ENCODE data around the gene CRY1. TPM values are rescaled to one million over a fixed set of nuclear protein-coding genes. Genes with fewer than 3 reads are reported as not detected.
"Not testable (repeated sequence)": the region's sequence is repeated elsewhere in the genome, so short reads cannot be mapped to it uniquely, and the experiment has no call there.

CRY1 gene
- total RNA-seq, 2 donors from 2014 or later = 108 to 109 TPM

- no peaks in the 10 kb centered on the region for H3K9me3 ChIP-seq (ENCODE audit: control insufficient read depth, low read length, poor library complexity, severe bottlenecking)
- H3K4me1 Mint-ChIP-seq = peaks cover 34% of the 10 kb centered on the region
- peaks cover 2% of the 10 kb centered on the region for H3K36me3 Mint-ChIP-seq (ENCODE audit: low read depth)
- no peaks in the 10 kb centered on the region for H3K27me3 Mint-ChIP-seq
- peak overlapping the region; percentile 99 for H3K27ac Mint-ChIP-seq
- DNase-seq (no peak), ATAC-seq (no peak)
- H3K4me3 Mint-ChIP-seq = peak overlapping the region; percentile 7
Observed at GRCh38 chr12:107031061-107031460, 62.3 kb downstream of the CRY1 start.

- ATAC-seq = no peak
- Mint-ChIP-seq H3K27ac (peak overlapping the region; percentile 99), H3K36me3 (ENCODE audit: low read depth) (peaks cover 2% of the 10 kb centered on the region), H3K4me1 (peaks cover 41% of the 10 kb centered on the region), H3K4me3 (no peak overlapping the region), H3K27me3 (no peaks in the 10 kb centered on the region)
- DNase-seq = no peak
- no peaks in the 10 kb centered on the region for H3K9me3 ChIP-seq (ENCODE audit: control insufficient read depth, low read length, poor library complexity, severe bottlenecking)
Observed at GRCh38 chr12:107029081-107029480, 64.3 kb downstream of the CRY1 start.

- ATAC-seq (peak; percentile 92), DNase-seq (no peak)
- Mint-ChIP-seq H3K36me3 (ENCODE audit: low read depth) (peaks cover 2% of the 10 kb centered on the region), H3K4me1 (peaks cover 46% of the 10 kb centered on the region), H3K27me3 (no peaks in the 10 kb centered on the region), H3K27ac (peak overlapping the region; percentile 99), H3K4me3 (peak overlapping the region; percentile 83)
- H3K9me3 ChIP-seq (ENCODE audit: control insufficient read depth, low read length, poor library complexity, severe bottlenecking) = no peaks in the 10 kb centered on the region
Observed at GRCh38 chr12:107027636-107028053, 65.7 kb downstream of the CRY1 start.

- H3K9me3 ChIP-seq (ENCODE audit: control insufficient read depth, low read length, poor library complexity, severe bottlenecking) = no peaks in the 10 kb centered on the region
- Mint-ChIP-seq H3K4me3 (peak overlapping the region; percentile 83), H3K27ac (peak overlapping the region; percentile 99), H3K36me3 (ENCODE audit: low read depth) (no peaks in the 10 kb centered on the region), H3K27me3 (no peaks in the 10 kb centered on the region), H3K4me1 (peaks cover 46% of the 10 kb centered on the region)
- DNase-seq (no peak), ATAC-seq (peak; percentile 54)
Observed at GRCh38 chr12:107026806-107027635, 66.3 kb downstream of the CRY1 start.

DNA sequence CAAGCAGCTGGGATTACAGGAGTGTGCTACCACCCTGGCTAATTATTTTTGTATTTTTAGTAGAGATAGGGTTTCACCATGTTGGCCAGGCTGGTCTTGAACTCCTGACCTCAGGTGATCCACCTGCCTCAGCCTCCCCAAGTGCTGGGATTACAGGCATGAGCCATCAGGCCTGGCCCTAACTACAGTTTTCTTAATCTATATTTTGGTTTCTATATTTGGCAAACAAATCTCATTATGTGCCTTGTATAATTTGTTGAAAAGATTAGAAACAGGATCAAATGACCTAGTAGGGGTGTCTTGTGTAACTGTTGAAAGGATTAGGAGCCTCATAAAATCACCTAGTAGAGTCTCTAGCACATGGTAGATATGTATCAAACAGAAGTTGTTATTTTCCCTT lies 67.0 kb downstream of the CRY1 start:
- H3K9me3 ChIP-seq (ENCODE audit: control insufficient read depth, low read length, poor library complexity, severe bottlenecking); DNase-seq; H3K36me3 Mint-ChIP-seq (ENCODE audit: low read depth); H3K27me3 Mint-ChIP-seq; ATAC-seq; H3K4me3 Mint-ChIP-seq: not testable (repeated sequence)
- Mint-ChIP-seq H3K4me1 (peaks cover 42% of the 10 kb centered on the region), H3K27ac (peak overlapping the region; percentile 99)

DNA sequence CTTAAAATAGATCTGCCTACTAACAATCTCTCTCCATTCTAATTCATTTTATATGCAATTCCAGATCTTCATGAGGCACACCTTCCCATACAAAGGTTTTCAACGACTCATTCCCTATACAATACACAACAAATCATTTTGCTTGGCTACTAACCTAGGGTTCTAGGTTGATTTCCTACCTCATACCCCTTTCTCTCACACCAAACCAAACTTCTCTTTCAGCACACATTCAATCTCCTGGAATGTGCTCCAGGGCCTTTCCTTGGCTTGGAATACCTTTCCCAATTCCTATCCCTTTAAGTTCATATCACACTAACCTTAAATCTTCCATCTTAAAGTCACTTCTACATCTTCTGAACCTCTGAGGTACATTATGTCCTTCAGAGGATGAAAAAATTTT lies 67.7 kb downstream of the CRY1 start:
- ATAC-seq (no peak), DNase-seq (no peak)
- Mint-ChIP-seq H3K36me3 (ENCODE audit: low read depth) (peaks cover 2% of the 10 kb centered on the region), H3K4me1 (peaks cover 37% of the 10 kb centered on the region), H3K27me3 (no peaks in the 10 kb centered on the region), H3K4me3 (peak overlapping the region; percentile 31), H3K27ac (peak overlapping the region; percentile 99)
- H3K9me3 ChIP-seq (ENCODE audit: control insufficient read depth, low read length, poor library complexity, severe bottlenecking) = no peaks in the 10 kb centered on the region

DNA sequence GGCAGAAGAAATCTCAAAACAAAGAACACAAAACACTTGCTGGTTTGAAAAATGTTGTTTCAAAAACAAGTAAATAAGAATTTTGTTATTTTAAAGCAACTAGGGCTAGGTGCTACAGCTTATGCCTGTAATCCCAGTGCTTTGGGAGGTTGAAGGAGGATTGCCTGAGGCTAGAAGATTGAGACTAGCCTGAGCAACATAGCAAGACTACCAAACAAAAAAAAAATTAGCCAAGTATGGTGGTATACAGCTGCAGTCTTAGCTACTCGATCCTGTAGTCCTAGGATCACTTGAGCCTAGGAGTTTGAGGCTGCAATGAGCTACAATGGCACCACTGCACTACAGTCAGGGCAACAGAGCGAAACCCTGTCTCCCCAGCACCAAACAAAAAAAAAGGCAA lies 73.8 kb downstream of the CRY1 start:
- Mint-ChIP-seq H3K4me3 (no peak overlapping the region), H3K27me3 (no peaks in the 10 kb centered on the region), H3K4me1 (peaks cover 9% of the 10 kb centered on the region), H3K27ac (no peak overlapping the region), H3K36me3 (ENCODE audit: low read depth) (peaks cover 15% of the 10 kb centered on the region)
- H3K9me3 ChIP-seq (ENCODE audit: control insufficient read depth, low read length, poor library complexity, severe bottlenecking) = no peaks in the 10 kb centered on the region
- DNase-seq = no peak
- no peak for ATAC-seq

GRCh38 chr12:107017042-107017441 lies 76.3 kb downstream of the CRY1 start:
- no peak overlapping the region for H3K27ac Mint-ChIP-seq
- no peaks in the 10 kb centered on the region for H3K9me3 ChIP-seq (ENCODE audit: control insufficient read depth, low read length, poor library complexity, severe bottlenecking)
- DNase-seq (no peak), ATAC-seq (no peak)
- H3K4me1 Mint-ChIP-seq = no peaks in the 10 kb centered on the region
- no peaks in the 10 kb centered on the region for H3K27me3 Mint-ChIP-seq
- peaks cover 18% of the 10 kb centered on the region for H3K36me3 Mint-ChIP-seq (ENCODE audit: low read depth)
- H3K4me3 Mint-ChIP-seq = peak overlapping the region; percentile 4

DNA sequence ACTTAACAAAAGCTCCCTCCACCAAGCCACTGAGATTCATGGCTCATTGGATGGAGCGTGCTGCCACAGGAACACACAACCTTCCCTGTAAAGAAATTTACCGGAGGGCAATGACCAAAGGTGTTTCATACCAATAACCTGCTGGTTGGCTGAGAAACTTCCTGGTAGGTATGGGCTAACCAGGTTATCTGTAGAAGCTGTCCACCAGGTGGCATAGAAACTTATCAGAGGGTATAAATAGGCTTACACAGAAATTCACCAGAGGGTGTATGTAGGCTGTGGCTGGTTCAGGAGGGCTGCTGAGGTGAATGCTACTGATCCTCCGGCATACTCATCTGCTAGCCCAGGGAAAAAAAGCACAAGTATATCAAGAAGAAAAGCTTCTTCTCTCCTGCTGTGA lies 79.3 kb downstream of the CRY1 start:
- no peaks in the 10 kb centered on the region for H3K9me3 ChIP-seq (ENCODE audit: control insufficient read depth, low read length, poor library complexity, severe bottlenecking)
- DNase-seq = peak in 2 of 3 donors; percentile 18 to 21
- no peaks in the 10 kb centered on the region for H3K27me3 Mint-ChIP-seq
- H3K4me1 Mint-ChIP-seq = peaks cover 3% of the 10 kb centered on the region
- no peak overlapping the region for H3K4me3 Mint-ChIP-seq
- no peak overlapping the region for H3K27ac Mint-ChIP-seq
- peak; percentile 91 for ATAC-seq
- peaks cover 11% of the 10 kb centered on the region for H3K36me3 Mint-ChIP-seq (ENCODE audit: low read depth)

- Mint-ChIP-seq H3K36me3 (ENCODE audit: low read depth) (peaks cover 11% of the 10 kb centered on the region), H3K27ac (no peak overlapping the region)
Observed at GRCh38 chr12:107012736-107013425, 80.5 kb downstream of the CRY1 start.

GRCh38 chr12:107011519-107011918 lies 81.8 kb downstream of the CRY1 start:
- H3K27ac Mint-ChIP-seq = peak overlapping the region; percentile 77
- no peaks in the 10 kb centered on the region for H3K27me3 Mint-ChIP-seq
- no peak for DNase-seq
- no peaks in the 10 kb centered on the region for H3K9me3 ChIP-seq (ENCODE audit: control insufficient read depth, low read length, poor library complexity, severe bottlenecking)
- H3K4me3 Mint-ChIP-seq = no peak overlapping the region
- peaks cover 3% of the 10 kb centered on the region for H3K36me3 Mint-ChIP-seq (ENCODE audit: low read depth)
- no peak for ATAC-seq
- peaks cover 3% of the 10 kb centered on the region for H3K4me1 Mint-ChIP-seq

More at GRCh38 chr12:107012736-107013425, 80.5 kb downstream of the CRY1 start:
- Mint-ChIP-seq H3K4me3 (peak overlapping the region; percentile 25), H3K27me3 (no peaks in the 10 kb centered on the region), H3K4me1 (peaks cover 3% of the 10 kb centered on the region)
- no peak for ATAC-seq
- DNase-seq = no peak
- H3K9me3 ChIP-seq (ENCODE audit: control insufficient read depth, low read length, poor library complexity, severe bottlenecking) = no peaks in the 10 kb centered on the region

GRCh38 chr12:107007411-107007810 lies 85.9 kb downstream of the CRY1 start:
- H3K27ac Mint-ChIP-seq = peak overlapping the region; percentile 8
- DNase-seq (no peak), ATAC-seq (no peak)
- H3K27me3 Mint-ChIP-seq = no peaks in the 10 kb centered on the region
- no peaks in the 10 kb centered on the region for H3K36me3 Mint-ChIP-seq (ENCODE audit: low read depth)
- H3K9me3 ChIP-seq (ENCODE audit: control insufficient read depth, low read length, poor library complexity, severe bottlenecking) = no peaks in the 10 kb centered on the region
- H3K4me3 Mint-ChIP-seq = no peak overlapping the region
- peaks cover 3% of the 10 kb centered on the region for H3K4me1 Mint-ChIP-seq

DNA sequence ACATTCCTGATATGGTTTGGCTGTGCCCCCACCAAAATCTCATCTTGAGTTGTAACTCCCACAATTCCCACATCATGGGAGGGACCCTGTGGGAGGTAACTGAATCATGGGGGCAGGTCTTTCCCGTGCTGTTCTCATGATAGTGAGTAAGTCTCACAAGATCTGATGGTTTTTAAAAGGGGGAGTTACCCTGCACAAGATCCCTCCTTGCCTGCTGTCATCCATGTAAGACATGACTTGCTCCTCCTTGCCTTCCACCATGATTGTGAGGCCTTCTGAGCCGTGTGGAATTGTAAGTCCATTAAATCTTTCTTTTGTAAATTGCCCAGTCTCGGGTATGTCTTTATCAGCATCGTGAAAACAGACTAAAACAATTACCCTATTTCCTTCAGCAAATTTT lies 90.7 kb downstream of the CRY1 start:
- DNase-seq; H3K27me3 Mint-ChIP-seq; ATAC-seq; H3K36me3 Mint-ChIP-seq (ENCODE audit: low read depth); H3K4me3 Mint-ChIP-seq; H3K9me3 ChIP-seq (ENCODE audit: control insufficient read depth, low read length, poor library complexity, severe bottlenecking); H3K4me1 Mint-ChIP-seq: not testable (repeated sequence)
- peak overlapping the region; percentile 41 for H3K27ac Mint-ChIP-seq

All from T-helper 17 cell (primary cell).